HG03442 (cell line): Measurements from ENCODE around the gene ACTR3C.
"Not testable (repeated sequence)": the region's sequence is repeated elsewhere in the genome, so short reads cannot be mapped to it uniquely, and the experiment has no call there.

Experiments used
- ATAC-seq: cut with Tn5 transposase; IDR thresholded peaks from one replicate; pipeline ENCODE4 v1.9.1; 2021; ENCODE audit warnings: mild to moderate bottlenecking, moderate library complexity; ENCODE audit not compliant: unreplicated experiment

The ACTR3C gene

DNA sequence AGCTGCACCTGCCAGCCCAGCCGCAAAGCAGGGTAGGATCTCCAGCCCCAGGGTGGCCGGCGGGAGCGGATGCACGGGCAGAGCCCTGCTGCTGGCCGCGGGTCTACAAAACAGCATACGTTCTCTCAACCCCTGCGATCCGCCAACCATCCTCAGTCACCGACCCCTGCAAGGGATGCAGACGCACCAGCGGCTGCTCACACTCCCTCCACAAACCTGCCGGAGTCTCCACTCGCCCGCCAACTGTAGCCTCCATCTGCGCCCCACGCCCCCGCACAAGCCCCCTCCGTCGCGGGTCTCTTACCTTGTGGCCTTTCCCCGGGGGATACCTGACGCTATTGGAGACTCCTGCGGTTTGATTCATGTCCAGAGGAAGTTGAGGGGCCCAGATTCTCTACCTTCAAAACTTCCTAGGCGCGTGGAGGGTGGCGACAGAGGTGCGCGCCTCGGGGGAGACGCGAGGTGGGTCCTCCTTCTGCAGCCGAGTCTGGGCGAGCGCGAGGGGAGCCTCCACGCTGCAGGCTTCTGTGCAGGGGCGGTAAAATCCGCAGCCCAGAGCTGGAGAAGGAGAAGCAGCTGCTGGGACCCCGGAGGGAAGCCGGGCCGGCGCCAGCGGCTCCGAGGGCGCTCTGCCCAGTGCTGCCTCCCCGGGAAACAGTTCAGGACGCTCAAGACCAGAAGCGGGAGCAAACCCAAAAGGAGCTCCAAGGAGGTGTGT is 103.2 kb downstream of the ACTR3C start:
- not testable (repeated sequence) for ATAC-seq

DNA sequence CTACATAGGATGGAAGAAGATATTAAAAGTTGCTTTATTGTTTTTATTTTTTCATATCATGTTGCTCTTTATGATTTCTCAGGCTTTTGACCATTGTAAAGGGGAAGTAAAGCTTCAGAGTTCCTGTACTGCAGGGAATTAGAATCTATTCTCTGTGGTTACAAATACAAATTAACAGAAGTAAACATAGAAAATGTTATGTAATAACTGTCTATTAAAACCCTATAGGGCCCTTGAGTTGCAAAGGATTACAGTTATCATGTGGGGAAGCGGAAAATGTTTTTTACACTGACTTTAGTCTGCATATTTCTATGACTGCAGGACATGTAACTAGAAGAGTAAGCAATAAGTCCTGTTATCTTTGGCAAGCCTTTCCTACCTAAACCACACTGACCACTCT is 116.5 kb downstream of the ACTR3C start:
- ATAC-seq = not testable (repeated sequence)

DNA sequence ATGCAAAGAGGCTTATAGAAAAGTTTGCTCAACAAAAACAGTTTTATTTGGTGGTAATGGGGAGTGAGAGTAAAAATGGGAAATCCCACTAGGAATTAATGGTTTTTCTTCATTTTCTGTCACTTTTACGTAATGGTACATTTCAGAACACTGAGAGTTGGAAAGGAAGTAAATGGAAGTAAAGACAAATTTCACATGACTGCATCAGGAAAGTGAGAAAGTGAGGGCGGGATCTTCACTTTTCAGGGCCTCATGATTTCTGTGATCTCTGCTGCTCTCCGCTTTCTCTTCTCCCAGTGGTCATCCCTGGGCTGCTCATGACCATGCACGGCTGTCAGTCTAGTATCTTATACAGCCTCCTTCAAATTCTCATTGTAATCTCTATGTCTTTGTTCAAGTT is 117.5 kb downstream of the ACTR3C start:
- not testable (repeated sequence) for ATAC-seq

DNA sequence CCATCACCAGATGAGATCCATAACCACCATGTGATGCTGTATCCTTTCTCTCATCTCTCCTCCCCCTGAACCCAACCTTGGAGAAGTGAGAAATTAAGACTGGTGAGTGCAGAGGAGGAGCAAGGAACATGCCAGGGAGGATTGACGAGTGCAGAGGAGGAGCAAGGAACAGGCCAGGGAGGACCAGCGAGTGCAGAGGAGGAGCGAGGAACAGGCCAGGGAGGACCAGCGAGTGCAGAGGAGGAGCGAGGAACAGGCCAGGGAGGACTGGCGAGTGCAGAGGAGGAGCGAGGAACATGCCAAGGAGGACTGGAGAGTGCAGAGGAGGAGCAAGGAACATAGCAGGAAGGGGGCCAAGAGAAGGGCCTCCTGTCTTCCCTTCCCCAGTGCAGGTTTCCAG is 118.8 kb downstream of the ACTR3C start:
- not testable (repeated sequence) for ATAC-seq

DNA sequence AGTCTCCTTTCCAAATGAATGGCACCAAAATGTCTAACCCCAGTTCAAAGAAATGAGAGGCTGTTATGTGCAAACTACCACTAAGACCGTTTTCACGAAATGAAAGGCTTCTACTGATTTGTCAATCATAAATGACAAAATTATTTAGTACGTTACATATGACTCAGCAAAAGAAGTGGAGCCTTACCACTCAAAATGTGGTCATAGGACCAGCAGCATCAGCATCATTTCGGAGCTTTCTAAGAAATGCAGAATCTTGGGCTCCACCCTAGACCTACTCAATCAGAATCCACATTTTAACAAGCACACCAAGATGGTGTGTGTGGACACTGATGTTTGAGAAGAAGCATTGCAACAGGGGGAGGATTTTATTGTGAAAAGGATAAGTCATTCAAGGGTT is 120.5 kb downstream of the ACTR3C start:
- ATAC-seq = not testable (repeated sequence)
